ENCODE data around the gene TPPP3. TPM values are rescaled to one million over a fixed set of nuclear protein-coding genes. Genes with fewer than 3 reads are reported as not detected.

Gene TPPP3
- total and polyA plus RNA-seq, 9 of the 15 experiments (the other 6 are each of a cell fraction or from before 2014, with no cell fraction given) = 0.13 to 0.50 (median 0.36) TPM; not detected in 2

GRCh38 chr16:67430504-67430976, 37.2 kb upstream of the TPPP3 start (continued):
- TF ChIP-seq ZBTB40 (IDR thresholded peaks at IDR 0.05) (no peak), ZBTB40 (CRISPR knock-in tag; IDR thresholded peaks at IDR 0.05) (no peak), MNT (conservative IDR thresholded peaks at IDR 0.05) (peak in 1 of 2 experiments; percentile 69; a peak in 2 of 4 replicates), ZNF217 (CRISPR knock-in tag; IDR thresholded peaks at IDR 0.05) (no peak), CSDE1 (IDR thresholded peaks at IDR 0.05) (no peak), SMARCC2 (IDR thresholded peaks at IDR 0.05; ENCODE audit: low read depth) (no peak), FUS (optimal IDR thresholded peaks at IDR 0.05; ENCODE audit: low read depth, low read length) (no peak), ZBTB1 (CRISPR knock-in tag; IDR thresholded peaks at IDR 0.05; ENCODE audit: borderline replicate concordance, low read depth) (0 out of 2 replicates have a peak, but pooled peaks have one; percentile 24), SAFB (IDR thresholded peaks at IDR 0.05; ENCODE audit: borderline replicate concordance, low read depth, low read length) (no peak), ZNF165 (CRISPR knock-in tag; IDR thresholded peaks at IDR 0.05; ENCODE audit: borderline replicate concordance) (no peak), SP1 (CRISPR knock-in tag; IDR thresholded peaks at IDR 0.05) (no peak)
- TF ChIP-seq, protein P1, sequence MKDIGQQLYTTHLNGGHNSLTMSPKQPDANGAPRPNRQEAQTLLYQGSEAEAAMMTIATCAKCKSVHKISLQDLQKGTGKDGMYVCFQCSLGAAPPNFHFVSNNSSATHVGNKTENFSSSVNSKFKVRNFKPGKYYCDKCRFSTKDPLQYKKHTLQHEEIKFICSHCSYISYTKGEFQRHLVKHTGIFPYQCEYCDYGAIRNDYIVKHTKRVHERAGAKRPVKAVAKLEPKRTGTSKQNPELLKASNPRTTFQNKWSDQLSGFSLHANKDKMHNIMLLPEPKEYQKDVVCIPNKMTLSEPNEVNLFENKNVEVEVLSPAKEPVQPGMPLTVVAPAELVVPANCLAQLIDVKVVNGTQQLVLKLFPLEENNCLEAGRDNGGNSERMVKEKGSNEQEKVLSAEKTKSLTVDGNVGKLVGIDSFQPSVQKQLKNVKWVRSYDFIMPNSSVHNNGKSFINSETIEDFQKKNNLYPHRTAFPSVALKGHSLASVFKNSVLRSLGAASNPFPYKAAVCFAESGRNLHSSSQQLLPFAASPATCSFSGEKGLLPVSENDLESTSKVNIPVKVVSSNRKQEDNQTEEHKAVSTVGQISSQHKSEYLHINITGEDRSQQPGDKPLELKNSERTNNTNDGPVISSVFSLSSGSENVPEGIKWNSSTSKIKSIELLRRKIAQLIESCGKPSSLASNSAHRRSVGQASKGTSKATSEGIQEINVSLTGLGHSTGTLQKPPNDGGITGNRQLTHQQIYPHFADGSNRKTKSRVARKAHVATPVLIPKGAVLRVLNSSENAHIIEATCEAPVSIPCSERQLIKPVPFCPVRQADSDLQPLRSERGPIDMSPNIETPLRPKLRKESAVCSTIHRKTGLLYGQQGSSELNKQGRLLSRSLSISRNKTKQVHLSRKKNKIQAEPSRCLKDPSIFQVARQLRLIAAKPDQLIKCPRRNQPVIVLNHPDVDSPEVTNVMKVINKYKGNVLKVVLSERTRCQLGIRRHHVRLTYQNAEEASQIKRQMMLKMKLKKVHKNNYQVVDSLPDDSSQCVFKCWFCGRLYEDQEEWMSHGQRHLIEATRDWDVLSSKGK (CRISPR knock-in tag; IDR thresholded peaks at IDR 0.05) = no peak

Data from K562 (cell line).